GM15510 (cell line): ENCODE measurements around the gene CDCA5.

Experiments
- POLR2A ChIP-seq: IDR thresholded peaks from 3 replicates; pipeline ENCODE4 v1.6.1; 2011; ENCODE audit warnings: borderline replicate concordance; ENCODE audit not compliant: insufficient read length; ENCODE audit errors: extremely low read depth

Gene CDCA5

DNA sequence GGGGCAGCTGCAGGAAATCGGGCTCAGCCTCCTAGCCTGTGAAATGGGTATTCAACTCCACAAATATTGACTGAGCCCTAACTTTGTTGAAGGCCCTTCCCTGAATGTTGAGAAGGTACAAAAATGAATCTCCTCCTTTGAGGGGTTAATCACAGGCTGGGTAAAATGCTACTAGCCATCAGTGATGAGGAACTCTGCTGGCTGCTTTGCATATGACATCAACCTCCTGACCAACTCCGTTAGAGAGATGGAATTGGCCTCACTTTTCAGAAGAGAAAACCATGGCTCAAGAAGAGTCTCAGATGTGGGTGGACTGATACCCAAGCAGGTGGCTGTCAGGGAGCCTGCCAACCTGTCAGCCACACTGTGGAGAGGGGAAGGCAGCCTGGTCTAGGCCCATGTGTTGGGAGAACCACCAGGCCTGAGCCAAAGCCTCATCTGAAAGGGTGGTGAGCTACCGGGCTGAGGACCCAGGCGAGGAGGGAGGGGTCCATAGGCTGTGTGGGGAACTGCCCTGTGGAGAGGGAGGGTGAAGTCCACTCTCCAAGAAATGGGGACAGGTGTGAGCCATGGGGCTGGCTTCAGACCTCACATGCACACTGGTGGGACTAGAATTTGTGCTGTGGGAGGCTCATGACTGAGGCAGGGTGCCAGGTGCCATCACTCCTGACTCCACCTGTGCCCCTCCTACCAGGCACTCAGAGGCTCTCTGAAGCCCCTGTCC, 11.8 kb downstream of the CDCA5 start:
- no peak for TF ChIP-seq POLR2A

DNA sequence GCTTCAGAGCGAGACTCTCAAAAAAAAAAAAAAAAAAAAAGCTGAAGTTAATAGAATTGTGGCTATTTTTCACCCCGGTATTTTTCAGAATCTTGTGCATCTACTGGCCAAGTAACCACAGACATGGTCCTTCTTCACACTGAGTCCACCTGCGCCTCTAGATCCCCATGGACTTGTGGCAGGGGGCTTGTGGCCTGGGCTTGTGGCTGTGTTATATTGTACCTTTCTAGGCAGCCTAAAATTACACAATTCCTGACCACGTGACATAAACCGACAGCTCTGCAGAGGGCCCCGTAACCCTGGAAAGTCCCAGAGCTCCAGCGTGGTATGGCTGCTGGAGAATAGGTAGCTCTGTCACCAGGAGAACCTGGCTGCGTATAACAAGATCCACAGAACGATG, 14.6 kb downstream of the CDCA5 start:
- no peak for TF ChIP-seq POLR2A

DNA sequence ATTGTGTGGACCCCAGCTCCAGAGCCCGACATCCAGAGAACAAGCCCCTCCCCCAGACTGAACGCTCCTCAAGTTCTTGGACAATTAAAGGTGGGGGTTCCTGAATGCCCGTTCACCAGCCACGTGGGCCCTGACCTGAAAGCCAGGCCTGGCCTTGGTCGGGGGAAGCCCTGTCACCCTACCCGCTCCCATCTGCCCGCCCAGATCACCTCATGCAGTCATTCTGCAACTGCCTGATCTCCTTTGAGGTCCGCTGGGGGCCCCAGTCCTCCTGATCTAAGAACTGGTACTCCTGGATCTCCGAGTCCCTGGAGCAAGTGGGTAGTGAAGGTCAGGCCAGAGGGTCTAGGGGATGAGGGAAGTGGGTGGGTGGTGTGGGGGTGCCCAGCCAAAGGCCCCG, 16.4 kb downstream of the CDCA5 start:
- TF ChIP-seq POLR2A: no peak

DNA sequence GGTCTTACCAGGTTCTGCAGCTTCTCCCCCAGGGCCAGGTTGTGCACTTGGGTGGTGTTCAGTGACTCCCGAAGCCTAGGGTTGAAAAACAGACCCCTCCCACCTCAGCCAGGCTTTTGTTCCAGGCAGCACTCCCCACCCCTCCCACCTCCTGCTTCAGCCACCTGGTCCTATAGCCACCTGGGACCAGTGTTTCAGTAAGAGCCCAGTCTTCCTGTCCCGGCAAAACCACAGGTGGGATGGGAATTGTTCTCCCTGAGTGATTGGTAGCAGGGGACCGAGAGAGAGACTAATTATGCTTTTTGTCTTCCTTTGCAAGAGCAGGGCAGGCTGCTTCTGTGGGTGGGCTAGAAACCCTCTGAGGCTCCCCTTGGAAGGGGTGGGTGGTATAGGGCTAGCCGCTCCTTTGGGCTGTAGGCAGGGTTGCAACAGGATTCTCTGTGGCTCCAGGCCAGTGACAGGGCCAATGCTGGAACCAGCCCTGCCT, 17.0 kb downstream of the CDCA5 start:
- no peak for TF ChIP-seq POLR2A

DNA sequence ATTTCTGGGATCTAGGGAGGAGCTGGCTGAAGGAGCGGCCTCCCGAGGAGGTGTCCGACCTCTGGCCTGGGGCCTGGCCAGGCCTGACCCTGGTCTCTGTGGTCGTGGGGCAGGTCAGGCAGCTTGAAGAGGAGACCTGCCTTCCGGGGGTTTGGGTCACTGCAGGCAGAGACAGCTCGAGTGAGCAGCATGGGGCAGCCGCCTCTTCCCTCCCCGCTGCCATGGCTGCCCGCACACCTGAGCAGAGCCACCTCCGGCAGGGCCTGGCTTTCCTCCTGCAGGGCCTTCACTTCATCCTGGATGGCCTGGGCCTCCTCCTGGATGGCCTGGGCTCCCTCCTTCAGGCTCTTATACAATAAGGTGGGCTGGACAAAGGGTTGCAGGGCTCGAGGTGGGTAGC, 17.5 kb downstream of the CDCA5 start:
- TF ChIP-seq POLR2A: no peak

DNA sequence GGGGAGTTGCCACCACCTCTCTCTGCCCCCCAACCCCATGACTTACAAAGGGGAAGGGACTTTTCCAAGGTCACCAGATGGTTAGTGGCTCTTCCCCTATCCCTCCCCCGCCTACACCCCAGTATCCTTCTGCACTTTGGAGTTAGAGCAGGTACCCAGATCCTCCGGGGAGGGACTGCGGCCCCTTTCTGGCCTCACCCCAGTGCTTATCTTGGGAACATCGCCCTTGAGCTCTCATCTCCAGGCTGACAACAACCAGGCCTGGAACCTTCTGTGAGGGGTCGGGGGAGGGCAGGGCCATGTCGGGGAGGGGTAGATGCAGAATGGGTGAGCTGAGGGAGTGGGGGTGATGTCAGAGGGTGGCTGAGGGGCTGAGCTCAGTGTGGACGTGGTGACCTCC, 18.0 kb downstream of the CDCA5 start:
- no peak for TF ChIP-seq POLR2A

DNA sequence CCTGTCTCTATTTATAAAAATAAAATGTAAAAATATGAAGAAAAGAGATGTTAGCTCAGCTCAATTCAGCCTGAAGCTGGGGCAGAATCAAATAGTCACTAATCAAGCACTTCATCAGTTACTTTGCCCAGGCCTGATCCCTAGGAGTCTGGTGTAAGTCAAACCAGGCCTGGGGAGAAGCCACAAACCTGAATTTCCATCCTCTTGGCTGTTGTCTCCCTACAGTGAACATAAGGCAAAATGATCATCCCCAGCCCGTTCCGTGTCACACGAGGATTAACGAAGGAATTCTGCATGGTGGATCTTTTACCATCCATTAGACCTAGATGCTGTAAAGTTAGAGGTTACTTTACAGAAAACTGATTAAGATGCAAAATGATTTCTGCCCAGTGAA, 19.0 kb downstream of the CDCA5 start:
- TF ChIP-seq POLR2A: no peak

DNA sequence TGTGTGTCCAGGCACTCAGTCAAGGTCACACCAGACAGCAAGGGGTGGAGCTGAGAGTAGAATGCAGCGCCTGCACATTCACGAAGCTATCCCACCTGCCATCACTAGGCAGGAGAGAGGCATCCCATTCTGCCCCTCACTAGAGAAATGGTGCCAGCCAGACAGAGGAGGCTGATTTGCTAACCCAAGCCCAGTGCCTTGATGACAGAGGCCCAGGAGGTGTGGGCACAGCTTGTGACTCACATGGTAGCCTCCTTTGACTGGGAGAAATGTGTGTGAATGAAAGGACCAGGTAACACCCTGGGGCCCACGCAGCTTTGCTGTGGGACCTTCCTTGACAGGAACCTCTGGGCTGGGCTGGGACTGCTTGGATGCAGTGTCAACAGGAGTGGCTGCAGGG, 20.3 kb downstream of the CDCA5 start:
- TF ChIP-seq POLR2A: no peak

DNA sequence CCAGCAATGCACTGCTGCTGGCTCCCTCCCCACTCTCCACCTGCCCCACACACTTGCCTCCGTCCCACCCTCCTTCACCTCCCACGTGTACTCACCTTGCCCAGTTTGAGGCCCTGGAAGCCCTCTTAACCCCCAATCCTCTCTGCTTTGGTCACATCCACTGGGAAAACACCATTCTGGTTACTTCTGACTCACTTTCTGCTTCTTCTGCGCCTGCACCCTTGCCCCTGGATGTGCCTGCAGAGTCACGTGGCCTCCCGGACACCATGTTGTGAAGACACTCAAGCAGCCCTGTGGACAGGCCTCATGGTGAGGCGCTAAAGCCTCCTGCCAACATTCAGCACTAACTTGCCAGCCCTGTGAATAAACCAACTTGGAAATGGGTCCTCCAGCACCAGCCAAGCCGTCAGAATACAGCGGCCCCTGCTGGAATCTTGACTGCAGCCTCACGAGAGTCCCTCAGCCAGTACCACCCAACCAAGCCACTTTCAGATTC, 22.9 kb downstream of the CDCA5 start:
- TF ChIP-seq POLR2A: no peak

DNA sequence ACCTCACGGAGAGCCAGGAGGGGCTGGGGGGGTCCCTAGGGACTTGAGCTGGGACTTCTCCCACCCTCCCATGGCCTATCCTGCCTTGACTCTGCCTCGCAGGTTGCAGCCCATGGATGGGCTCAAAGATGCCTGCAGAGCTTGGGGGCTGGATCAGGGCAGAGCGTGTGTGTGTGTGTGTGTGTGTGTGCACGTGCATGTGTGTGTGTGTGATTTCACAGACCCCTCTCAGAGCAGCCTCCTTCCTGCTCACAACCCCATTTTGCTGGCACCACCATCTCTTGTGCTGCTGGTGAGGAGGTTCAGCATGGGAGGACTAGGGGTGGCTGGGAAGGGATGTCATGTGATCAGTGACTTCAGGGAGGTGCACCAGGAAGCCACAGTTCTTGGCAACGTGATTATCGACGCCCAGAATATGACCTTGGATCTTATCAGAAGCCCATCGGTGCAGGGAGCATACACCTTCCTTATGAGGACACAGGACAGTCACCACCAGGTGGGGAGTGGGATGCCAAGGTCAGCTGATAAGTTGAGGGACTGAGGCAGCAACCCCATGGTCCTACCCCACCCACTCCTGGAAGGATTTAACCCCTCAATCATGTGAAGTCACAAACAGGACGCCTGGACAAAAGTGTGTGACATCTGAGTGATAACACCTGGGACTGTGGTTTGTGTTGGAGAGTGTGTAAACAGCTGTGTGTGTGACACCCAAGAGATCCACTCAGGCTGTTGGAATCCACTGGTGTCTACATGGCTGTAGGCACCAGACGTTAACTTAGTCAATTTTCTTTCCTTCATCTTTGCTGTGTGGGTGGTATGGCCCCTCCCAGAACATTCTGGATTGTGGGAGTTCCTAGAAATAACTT, 23.6 kb downstream of the CDCA5 start:
- no peak for TF ChIP-seq POLR2A

DNA sequence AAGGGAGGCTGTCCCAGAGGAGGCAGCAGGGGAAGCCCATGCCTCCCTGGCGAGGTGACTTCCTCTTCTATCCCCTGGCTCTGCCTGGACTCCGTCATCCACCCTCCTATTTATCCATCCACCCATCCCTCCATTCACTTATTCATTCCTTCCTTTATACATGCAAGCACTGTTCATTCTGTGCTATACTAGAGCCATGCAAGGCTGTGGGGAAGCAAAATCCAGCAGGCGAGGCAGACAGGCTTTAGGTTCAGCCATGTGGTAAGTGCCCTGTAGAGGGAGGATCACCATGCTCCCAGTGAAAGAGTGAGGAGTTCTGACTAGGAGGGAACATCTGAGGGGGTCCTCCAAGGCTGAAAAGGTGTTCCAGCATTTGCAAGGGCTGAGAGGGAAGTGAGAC, 24.3 kb downstream of the CDCA5 start:
- no peak for TF ChIP-seq POLR2A

DNA sequence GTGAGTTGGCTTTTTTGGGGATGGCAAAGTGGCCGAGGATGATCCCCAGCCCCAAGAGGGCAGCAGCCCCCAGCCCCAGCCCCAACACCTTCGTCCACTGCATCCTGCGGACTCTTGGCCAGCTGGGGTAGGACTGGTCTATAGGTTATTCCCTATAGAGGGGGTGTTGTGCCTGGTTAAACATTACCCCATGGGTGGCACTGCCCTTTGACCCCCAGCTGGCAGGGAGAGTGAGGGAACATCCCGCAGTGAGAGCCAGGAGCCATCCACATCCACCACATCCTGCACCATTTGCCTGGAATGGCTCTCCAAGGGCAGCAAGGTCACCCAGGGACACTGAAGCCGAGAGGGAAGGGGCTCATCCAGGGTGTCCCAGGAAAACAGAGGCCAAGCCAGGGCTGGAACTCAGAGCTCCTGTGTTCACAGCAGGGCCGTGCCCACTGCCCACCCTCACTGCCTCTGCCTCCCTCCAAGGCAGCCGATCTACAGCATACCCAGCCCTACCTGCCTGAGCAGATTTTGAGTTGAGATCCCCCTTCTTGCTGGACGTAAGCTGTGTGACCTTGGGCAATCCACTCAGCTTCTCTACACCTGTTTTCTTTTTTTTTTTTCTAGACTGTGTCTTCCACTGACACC, 25.3 kb downstream of the CDCA5 start, which contains the start of gene NAALADL1:
NAALADL1 (minus strand) TSS at position 135 of the 636 bp plus-strand sequence; CDS start at position 103, 32 bp downstream.
- TF ChIP-seq POLR2A: no peak

DNA sequence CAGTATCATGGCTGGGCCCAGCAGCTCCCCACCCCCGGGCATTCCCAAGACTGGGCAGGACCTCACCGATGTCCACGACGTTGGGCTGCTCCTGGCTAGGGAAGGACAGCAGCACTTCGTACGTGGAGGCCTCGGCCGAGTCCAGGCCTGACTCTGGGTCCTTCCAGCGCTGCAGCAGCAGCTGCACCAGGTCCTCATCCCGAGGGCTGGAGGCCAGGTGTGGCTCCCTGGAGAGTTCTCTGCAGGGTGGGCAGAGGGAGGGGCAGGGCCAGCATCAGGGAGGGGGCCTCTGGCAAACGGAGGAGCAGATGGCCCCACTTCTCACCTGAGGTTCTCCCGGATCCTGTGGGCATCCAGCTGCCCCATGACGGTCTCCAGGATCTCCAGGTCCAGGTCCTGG, 25.8 kb downstream of the CDCA5 start:
- no peak for TF ChIP-seq POLR2A

DNA sequence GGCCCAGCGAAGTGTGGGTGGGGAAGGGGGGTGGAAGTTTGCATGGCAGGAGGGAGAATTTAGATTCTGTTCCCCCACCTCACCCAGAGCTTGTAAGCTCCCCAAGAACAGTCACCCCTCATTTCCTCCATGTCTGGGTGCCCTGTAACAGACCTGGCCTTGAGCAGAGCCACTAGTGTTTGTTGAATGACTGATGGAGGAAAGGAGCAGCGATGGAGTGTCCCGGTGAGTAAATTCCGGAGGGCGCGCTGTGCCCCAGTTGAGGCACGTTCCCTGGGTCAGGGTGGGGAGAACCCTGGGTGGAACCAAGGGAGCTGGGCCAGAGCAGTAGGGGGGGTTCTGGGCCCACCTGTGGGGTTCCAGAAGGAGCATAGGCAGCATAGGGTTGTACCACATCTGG, 26.3 kb downstream of the CDCA5 start:
- no peak for TF ChIP-seq POLR2A

DNA sequence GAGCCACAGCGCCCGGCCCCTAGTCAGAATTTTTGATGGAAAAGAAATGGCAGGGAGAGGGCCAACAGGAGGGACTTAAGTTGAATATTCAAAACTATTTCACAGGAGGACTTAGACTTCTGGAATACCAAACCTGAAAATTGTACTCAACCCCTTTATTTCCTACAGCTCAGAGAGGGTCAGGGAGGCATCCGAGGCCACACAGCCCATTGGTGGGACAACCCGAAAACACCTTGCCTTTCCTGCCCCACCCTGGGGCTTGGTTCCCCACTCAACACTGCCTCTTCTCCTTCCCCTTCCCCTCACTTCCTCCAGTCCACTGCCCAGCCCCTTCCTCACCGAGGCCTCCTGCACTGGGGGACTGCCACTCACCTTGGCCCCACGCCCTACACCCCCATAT, 26.8 kb downstream of the CDCA5 start:
- TF ChIP-seq POLR2A: no peak
